Articular chondrocyte of knee joint (primary cell): Measurements from ENCODE around the gene WFDC9. TPM values are rescaled to one million over a fixed set of nuclear protein-coding genes. Genes with fewer than 3 reads are reported as not detected.

ENCODE experiments used
- small RNA-seq: library from RNA; depleted of rRNA; stranded (forward); fragments of <200 nt; gene quantifications from one replicate; pipeline ENCODE3, GENCODE V24; 2012
- total RNA-seq: library from RNA; depleted of rRNA; stranded (reverse); fragments of >200 nt; gene quantifications from 2 replicates; pipeline ENCODE4 v1.2.3, GENCODE V29; 2012

The WFDC9 gene
- not detected in 2 replicates for total RNA-seq

DNA sequence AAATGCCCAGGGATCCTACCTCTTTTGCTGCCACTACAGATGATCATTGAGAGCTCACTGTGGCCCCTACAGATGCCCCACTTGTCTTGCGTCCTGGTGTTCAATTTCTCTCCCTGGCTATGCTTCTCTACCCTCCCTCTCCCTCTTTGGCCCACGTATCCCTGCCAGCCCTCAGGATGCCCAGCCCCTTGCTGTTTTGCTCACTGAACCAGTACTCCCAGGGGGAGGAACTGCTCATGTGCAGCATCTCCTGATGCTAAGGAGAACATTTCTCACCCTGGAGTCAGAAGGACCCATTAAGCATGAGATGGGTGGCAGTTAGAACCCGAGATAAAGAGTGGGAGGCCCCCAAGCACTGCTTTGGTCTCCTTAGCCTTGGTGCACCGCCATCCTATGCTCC lies at the start of gene WFDC9:
WFDC9 (minus strand) TSS at position 101 of the 400 bp plus-strand sequence. CDS start 21,103 bp downstream, outside the sequence.

DNA sequence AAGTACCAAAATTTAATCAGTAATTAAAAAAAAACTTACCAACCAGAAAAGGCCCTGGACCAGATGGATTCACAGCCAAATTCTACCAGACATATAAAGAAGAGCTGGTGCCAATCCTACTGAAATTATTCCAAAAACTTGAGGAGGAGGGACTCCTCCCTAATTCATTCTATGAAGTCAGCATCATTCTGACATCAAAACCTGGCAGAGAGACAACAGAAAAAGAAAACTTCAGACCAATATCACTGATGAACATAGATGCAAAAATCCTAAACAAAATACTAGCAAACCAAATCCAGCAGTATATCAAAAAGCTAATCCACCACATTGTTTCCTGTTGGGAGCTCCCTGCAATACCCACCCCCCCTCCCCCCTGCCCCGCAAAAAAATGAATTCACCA lies 39.1 kb upstream of the WFDC9 start, which contains the start of gene WFDC11:
WFDC11 (minus strand) TSS at position 101 of the 400 bp plus-strand sequence. CDS start 19,639 bp downstream, outside the sequence.

DNA sequence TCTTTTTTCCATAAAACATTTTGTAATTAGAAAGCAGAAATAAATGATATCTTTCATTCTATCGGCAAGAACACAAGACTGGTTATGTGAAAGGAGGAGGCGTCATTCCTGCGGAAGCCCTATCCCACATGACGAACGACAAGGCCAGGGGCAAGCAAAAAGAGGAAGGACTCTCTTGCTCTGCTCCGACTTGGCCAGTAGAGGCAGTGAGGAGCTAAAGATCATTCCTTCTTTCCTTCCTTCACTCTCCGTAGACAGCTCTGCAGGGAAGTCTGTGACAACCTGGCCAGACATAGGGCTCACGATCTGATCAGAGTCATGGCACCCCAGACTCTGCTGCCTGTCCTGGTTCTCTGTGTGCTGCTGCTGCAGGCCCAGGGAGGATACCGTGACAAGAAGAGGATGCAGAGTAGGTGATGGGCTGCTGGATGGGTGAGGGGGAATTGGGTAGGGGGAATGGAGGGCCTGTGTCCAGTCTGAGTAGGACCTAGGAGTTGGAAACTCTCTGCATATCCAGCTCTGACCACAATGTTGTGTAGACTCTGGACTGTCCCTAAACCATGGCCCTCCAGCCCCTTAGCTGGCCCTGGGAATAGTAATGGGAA lies 1.5 kb downstream of the WFDC9 start, which contains the start of gene WFDC10A:
WFDC10A (plus strand) TSS at position 244 of the 605 bp plus-strand sequence; CDS start at position 319, 75 bp downstream.

DNA sequence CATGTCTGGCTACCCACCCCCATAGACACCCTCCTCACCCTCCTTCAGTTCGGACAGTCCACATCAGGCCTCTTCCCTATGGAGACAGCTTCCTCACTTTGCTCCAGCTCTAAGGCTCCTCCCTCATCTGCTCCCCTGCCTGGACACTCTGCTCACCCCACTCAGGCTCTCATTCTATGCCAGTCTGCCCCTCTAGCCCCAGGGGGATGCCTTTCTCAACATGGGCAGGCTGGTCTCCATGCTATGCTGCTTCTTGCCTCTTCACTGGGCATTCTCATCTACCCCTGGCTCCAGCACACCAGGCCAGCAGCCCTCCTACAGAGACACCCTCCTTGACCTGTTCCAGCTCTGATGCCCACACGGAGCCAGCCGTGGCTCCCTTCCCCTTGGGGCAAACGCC lies 51.9 kb downstream of the WFDC9 start, which contains the start of gene WFDC8:
WFDC8 (minus strand) TSS at position 101 of the 400 bp plus-strand sequence; CDS start at position 64, 37 bp downstream.

Small RNAs within 50 kb of the gene (small RNA-seq; reads per million reads assigned to genes)
- not detected for gene RNA5SP485

Other genes with a start within 250 kb of the WFDC9 start
- gene DBNDD2, start 223.0 kb downstream of the WFDC9 start, total RNA-seq, result 4.1 and 4.5 TPM in 2 replicates
- gene PIGT, start 215.1 kb downstream of the WFDC9 start, total RNA-seq, result 46.9 and 52.1 TPM in 2 replicates
- gene WFDC2, start 161.5 kb downstream of the WFDC9 start, total RNA-seq, result 0.22 and 0.65 TPM in 2 replicates
- not detected in 2 replicates for gene SPINT3, start 115.7 kb downstream of the WFDC9 start, total RNA-seq
- not detected in 2 replicates for gene WFDC6, start 91.8 kb downstream of the WFDC9 start, total RNA-seq
- not detected in 2 replicates for gene EPPIN, start 83.9 kb downstream of the WFDC9 start, total RNA-seq
- gene WFDC8, start 52.0 kb downstream of the WFDC9 start, total RNA-seq, result not detected in 2 replicates
- not detected in 2 replicates for gene WFDC10A, start 1.5 kb downstream of the WFDC9 start, total RNA-seq
- not detected in 2 replicates for gene WFDC11, start 39.0 kb upstream of the WFDC9 start, total RNA-seq
- gene WFDC13, start 70.8 kb upstream of the WFDC9 start, total RNA-seq, result not detected in 2 replicates
- gene WFDC10B, start 73.7 kb upstream of the WFDC9 start, total RNA-seq, result not detected in 2 replicates
- gene SPINT4, start 91.1 kb upstream of the WFDC9 start, total RNA-seq, result not detected in 2 replicates
- gene WFDC3, start 160.6 kb upstream of the WFDC9 start, total RNA-seq, result 0.76 and 1.4 TPM in 2 replicates
- 20.6 and 22.6 TPM in 2 replicates for gene DNTTIP1, start 160.7 kb upstream of the WFDC9 start, total RNA-seq
- gene UBE2C, start 181.4 kb upstream of the WFDC9 start, total RNA-seq, result 17.1 and 17.3 TPM in 2 replicates
- 0.39 and 1.4 TPM in 2 replicates for gene TNNC2, start 196.0 kb upstream of the WFDC9 start, total RNA-seq
- gene SNX21, start 202.5 kb upstream of the WFDC9 start, total RNA-seq, result 105 TPM in 2 replicates
- 25.4 and 25.5 TPM in 2 replicates for gene ACOT8, start 226.1 kb upstream of the WFDC9 start, total RNA-seq
- 7.2 and 9.6 TPM in 2 replicates for gene ZSWIM3, start 226.3 kb upstream of the WFDC9 start, total RNA-seq
- gene ZSWIM1, start 249.9 kb upstream of the WFDC9 start, total RNA-seq, result 8.4 and 9.6 TPM in 2 replicates